ENCODE data around the gene RNASE9. TPM values are rescaled to one million over a fixed set of nuclear protein-coding genes. Genes with fewer than 3 reads are reported as not detected.

RNASE9 gene
- total and polyA plus RNA-seq, 4 donors: not detected

GRCh38 chr14:20564501-20564997 is 3.7 kb upstream of the RNASE9 start:
- Histone ChIP-seq H3K27me3 (ENCODE audit: control insufficient read depth in 4 of 4, insufficient read depth in 4 of 4, low read length in 3 of 4) (no peaks in the 10 kb centered on the region), H3K9me3 (ENCODE audit: control insufficient read depth in 4 of 4, low read length in 3 of 4) (peaks cover 7 to 16% (median 9%) of the 10 kb centered on the region in 4 donors), H3K27ac (ENCODE audit: low read depth in 1 of 2, low read length in 2 of 2) (no peak overlapping the region), H3K4me3 (ENCODE audit: low read depth in 1 of 3, low read length in 3 of 3) (no peak overlapping the region), H3K36me3 (ENCODE audit: control insufficient read depth in 4 of 4, insufficient read depth in 3 of 4, low read depth in 1 of 4, low read length in 3 of 4) (no peaks in the 10 kb centered on the region), H3K4me1 (ENCODE audit: control insufficient read depth in 4 of 4, insufficient read depth in 4 of 4, low read length in 3 of 4) (no peaks in the 10 kb centered on the region), H3K9ac (ENCODE audit: low read depth in 1 of 2, low read length in 2 of 2) (no peak overlapping the region)
- no peak for TF ChIP-seq FOXA1 (IDR thresholded peaks at IDR 0.05)
- no peak for TF ChIP-seq ZBTB33 (IDR thresholded peaks at IDR 0.05)
- no peak for TF ChIP-seq RXRA (IDR thresholded peaks at IDR 0.05)
- TF ChIP-seq FOXA2 (IDR thresholded peaks at IDR 0.05): no peak
- TF ChIP-seq HNF4G (IDR thresholded peaks at IDR 0.05): no peak
- TF ChIP-seq TAF1 (conservative IDR thresholded peaks at IDR 0.05): no peak
- no peak for TF ChIP-seq CTCF (IDR thresholded peaks at IDR 0.05; ENCODE audit: low read depth, low read length, missing input control)
- DNase-seq (ENCODE audit: low spot score): no peak
- 86% methylated on average over 2 of the region's 2 CpGs for WGBS

- Histone ChIP-seq H3K4me3 (ENCODE audit: low read depth in 1 of 3, low read length in 3 of 3) (no peak overlapping the region), H3K4me1 (ENCODE audit: control insufficient read depth in 4 of 4, insufficient read depth in 4 of 4, low read length in 3 of 4) (no peaks in the 10 kb centered on the region), H3K27ac (ENCODE audit: low read depth in 1 of 2, low read length in 2 of 2) (no peak overlapping the region), H3K36me3 (ENCODE audit: control insufficient read depth in 4 of 4, insufficient read depth in 3 of 4, low read depth in 1 of 4, low read length in 3 of 4) (no peaks in the 10 kb centered on the region), H3K9ac (ENCODE audit: low read depth in 1 of 2, low read length in 2 of 2) (no peak overlapping the region), H3K27me3 (ENCODE audit: control insufficient read depth in 4 of 4, insufficient read depth in 4 of 4, low read length in 3 of 4) (no peaks in the 10 kb centered on the region), H3K9me3 (ENCODE audit: control insufficient read depth in 4 of 4, low read length in 3 of 4) (peaks cover 1 to 10% (median 4%) of the 10 kb centered on the region in 4 donors)
- DNase-seq (ENCODE audit: low spot score): no peak
- WGBS: 82% methylated on average over 1 of the region's 1 CpG
- TF ChIP-seq ZBTB33 (IDR thresholded peaks at IDR 0.05) (no peak), TAF1 (conservative IDR thresholded peaks at IDR 0.05) (no peak), ATF3 (IDR thresholded peaks at IDR 0.05) (no peak), CTCF (IDR thresholded peaks at IDR 0.05; ENCODE audit: low read depth, low read length, missing input control) (no peak), YY1 (IDR thresholded peaks at IDR 0.05) (no peak), MAX (IDR thresholded peaks at IDR 0.05) (no peak), NR2F2 (IDR thresholded peaks at IDR 0.05) (no peak), FOXA1 (IDR thresholded peaks at IDR 0.05) (no peak), RXRA (IDR thresholded peaks at IDR 0.05) (no peak), JUND (IDR thresholded peaks at IDR 0.05) (no peak)
Measured at GRCh38 chr14:20563971-20564370, 3.1 kb upstream of the RNASE9 start.
